COLO668 (cell line): Measurements from ENCODE around the gene HOXD3.

Experiments used
- DNase-seq: peaks from one replicate; lab custom pipeline; 2025; ENCODE audit not compliant: unreplicated experiment; lab: John Stamatoyannopoulos, UW

The HOXD3 gene

DNA sequence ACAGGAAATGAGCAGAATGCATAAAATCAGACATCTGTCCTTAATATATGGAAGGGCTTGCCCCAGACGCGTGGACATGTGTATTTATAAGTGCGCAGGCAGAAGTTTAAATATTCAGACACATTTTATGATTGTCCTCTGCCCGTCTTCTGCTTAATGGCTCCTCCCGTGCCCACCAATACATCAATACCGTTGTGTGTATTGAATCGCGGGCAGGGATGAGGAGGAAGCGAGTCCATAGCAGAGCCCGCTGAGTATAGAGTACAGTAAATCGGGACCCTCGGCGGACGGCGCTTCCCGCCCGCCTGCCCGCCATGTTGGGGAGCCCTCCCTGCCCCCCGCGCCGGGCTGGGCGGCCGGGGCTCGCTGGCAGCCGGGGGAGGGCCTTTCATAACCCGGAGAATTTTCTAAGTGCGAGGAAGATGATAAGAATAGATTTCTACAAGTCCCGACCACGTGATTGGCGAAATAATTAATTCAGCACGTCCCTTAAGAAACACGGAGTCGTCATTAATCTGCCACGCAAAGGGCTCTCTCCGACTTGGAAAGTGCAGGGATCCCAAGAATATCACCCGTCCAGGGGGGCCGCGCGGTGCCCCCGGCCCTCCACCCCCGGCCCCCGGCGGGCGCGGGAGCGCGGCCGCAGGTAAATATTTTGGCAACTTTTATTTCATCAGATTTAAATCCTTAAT lies at the start of gene HOXD3:
Gene HOXD3, plus strand, starts transcription at position 501 of the 692 bp plus-strand sequence. CDS start 11,808 bp downstream, outside the sequence.
- peak; percentile 45 for DNase-seq

- DNase-seq, result peak; percentile 67
These were observed 49.4 kb upstream of the HOXD3 start for GRCh38 chr2:176107731-176108181.

DNA sequence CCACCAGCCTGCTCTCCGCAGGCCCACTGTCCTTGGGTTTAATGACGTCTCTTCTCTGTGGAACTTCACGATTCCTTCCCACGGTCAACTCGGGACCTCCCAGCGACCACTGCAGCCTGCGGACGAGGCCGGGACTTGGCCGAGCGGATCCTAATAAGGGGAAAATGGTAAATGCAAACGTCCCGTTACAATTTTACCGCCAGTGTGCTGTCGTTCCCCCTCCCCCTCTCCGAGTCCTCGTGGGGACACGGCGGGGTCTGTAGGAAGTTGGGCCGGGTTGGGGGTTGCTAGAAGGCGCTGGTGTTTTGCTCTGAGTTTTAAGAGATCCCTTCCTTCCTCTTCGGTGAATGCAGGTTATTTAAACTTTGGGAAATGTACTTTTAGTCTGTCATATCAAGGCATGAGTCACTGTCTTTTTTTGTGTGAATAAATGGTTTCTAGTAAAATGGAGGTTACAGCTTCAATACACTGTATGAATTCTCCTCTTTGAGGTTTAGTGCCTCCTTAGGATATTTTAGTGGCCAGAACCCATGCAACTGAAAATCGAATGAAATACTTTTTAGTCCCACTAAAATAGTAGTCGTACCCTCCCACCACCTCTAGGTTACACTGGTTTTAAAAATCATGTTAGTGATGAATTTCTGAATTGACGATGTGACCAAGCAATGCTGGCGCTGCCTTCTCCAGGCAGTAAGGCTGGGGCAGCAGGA lies 47.8 kb upstream of the HOXD3 start:
- no peak for DNase-seq

- no peak for DNase-seq
These were observed 47.2 kb upstream of the HOXD3 start for GRCh38 chr2:176109946-176110345.

DNA sequence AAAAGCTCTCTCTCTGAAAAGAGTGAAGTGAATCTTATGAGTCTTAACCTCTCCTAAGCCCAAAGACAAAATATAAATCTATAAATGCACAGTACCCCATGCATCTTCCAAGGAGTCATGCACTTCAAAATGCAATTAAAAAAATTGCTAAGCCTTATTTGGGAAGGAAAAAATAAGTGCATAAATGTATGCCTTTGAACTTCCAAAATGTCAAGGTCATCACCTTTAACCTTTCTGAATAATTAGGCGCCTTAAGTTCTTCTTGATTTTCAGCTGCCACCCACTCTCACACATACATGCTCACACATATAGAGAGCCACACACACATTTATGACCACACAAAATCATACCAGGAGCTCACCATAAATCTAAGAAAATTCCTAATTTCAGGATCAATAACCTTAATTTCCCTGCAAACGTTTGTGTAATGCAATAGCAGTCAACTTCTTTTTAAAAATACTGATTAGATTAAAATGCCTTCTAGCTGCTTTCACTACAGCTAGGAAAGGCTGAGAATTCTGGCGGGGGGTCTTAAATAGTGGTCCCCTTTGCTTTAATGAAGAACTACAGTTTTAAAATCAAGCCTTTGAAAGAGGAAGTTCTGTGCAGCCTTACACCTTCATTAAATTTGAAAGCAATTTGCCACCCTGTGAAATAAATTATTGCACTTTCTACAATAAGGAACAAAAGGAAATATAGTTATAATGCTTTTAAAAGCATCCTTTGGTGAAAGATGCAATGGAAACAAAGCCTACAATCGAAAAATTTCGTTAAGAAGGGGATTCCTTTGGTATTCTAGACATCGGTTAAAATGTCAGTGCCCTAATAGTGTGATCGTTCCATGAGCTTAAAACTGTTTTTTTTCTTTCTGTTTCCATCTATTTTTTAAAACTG lies 46.4 kb upstream of the HOXD3 start:
- DNase-seq, result no peak

- peak; percentile 81 for DNase-seq
These were observed 45.8 kb upstream of the HOXD3 start for GRCh38 chr2:176111309-176111663.

GRCh38 chr2:176111846-176112374 lies 45.2 kb upstream of the HOXD3 start:
- no peak for DNase-seq

DNA sequence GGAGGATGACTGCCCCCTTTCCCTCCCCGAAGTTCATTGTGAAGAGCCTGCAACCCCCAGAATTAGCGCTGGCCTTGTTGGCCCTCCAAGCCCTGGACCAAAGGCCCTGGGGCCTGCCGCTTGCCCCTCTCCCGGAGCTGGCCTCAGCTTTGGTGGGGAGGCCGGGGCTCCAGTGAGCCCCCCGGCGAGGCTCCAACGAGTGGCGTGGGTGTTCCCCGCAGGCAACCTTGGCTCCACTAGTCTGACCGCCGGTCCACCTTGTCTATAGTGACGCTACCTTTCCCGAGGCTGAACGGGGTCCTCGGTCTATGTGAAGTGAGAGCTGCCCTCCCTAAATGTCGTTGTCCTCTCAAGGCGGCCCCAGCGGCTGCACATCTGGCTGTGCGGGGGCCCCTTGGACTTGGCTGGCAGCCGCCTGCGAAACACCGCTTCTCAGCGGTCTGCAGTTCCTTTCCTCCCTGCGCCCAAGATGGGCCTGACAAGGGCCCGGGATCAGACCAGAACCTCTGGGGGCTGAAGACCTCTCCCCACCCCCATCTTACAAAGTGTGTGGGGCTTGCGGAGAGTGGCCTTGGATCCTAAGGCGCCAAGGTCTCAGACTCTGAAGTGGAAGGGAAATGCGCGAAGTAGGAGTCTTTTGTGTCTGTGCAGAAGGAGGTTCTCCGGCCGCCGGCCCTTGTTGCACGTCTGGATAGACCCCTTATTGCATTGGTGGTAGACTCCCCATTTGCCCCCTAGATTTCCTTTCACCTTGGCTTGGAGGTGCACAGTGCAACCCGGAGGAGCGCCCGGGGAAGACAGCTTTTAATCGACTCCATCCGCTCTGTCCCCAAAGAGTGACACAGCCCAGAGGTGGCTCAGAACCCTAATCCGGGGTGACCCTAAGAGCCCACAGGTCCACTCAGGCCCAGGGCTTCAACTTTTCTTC lies 44.5 kb upstream of the HOXD3 start:
- DNase-seq, result no peak

DNA sequence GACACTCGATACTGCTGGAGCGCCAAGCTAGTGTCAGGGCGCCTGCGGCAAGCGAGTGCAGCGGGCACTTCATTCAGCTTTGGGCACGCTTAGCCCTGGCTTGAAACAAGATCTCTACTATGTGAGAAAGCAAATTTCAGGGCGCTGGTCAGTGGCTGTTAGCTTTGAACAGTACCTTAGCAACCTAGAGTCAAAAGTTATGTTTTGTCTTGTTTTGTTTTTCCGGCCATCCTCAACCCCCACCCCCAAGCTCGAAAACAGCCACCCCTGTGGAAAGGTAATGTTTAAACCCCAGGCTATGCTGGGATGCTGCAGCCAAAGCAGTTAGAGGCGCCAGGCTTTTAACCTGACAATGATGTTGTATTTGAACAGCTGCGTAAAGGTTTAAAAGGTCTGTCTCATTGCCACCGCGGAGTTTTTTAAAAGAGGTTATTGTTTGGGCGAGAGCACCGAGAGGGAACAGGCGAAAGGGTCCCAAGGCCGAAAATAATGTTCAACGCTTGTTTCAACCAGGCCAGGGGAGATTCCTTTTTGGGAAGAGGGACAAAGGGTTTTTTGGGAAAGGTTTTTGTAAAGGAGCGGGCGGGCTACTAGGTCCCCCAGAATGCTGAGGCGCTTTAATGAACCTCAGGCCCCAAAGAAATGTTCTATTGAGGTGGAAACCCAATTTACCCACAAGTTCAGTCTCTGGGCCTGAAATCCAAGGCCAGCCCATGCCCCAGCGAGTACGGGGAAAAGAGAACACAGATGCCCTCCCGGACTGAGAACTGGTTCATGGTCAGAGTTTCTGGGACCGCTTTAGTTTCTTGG lies 42.8 kb upstream of the HOXD3 start:
- DNase-seq, result peak; percentile 88

DNA sequence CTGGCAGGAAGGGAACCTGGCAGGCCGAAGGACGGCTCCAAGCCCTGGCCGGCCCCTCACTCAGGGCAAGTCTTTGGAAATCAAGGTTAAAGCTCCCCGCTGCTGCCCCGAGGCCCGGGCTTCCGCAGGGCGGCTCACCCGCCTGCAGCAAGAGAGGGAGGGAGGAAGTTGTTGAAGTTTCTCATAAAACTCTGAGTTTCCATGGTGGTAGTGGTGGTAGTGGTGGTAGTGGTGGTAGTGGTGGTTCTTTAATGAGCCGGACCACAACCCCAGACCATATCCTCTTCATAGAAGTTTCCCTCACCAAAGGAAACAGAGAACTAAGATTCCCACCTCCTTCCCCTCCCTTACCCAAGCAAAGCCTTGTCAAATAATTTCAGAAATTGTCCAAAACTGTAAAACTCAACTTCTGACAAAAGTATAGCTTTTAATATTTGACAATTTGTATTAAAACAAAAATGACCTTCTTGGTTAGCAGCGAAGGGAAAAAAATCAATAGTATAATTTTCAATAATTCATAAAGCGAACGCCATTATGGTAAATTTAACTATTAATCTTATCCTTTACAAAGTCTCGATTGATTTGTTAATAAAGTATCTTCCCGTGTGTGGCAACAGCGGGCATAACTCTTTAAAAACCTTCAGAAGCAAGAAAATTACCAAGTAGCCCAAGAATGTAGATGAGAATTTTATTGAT lies 42.0 kb upstream of the HOXD3 start:
- peak; percentile 32 for DNase-seq

- peak; percentile 81 for DNase-seq
These were observed 41.0 kb upstream of the HOXD3 start, which contains the start of gene HOXD10 for GRCh38 chr2:176115883-176116813. TSS of gene HOXD10 (plus strand) at chr2:176116778. CDS start at chr2:176116834, 56 bp downstream.

DNA sequence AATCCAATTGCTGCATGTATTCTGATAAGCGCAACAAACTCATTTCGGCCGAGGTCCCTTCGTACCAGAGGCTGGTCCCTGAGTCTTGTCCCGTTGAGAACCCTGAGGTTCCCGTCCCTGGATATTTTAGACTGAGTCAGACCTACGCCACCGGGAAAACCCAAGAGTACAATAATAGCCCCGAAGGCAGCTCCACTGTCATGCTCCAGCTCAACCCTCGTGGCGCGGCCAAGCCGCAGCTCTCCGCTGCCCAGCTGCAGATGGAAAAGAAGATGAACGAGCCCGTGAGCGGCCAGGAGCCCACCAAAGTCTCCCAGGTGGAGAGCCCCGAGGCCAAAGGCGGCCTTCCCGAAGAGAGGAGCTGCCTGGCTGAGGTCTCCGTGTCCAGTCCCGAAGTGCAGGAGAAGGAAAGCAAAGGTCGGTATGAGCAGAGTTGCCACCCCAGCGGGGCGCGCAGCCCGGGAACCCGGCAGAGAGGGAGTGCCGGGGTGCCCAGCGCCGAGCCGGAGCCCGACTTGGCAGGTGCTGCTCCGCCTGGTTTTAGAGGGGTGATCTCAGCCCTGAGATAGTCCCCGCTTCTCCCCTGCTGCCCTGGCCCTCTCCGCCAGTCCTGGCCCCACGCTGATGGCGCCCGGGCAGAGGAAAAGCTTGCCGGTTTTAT lies 39.8 kb upstream of the HOXD3 start:
- no peak for DNase-seq

GRCh38 chr2:176117823-176118371 lies 39.2 kb upstream of the HOXD3 start:
- no peak for DNase-seq

DNA sequence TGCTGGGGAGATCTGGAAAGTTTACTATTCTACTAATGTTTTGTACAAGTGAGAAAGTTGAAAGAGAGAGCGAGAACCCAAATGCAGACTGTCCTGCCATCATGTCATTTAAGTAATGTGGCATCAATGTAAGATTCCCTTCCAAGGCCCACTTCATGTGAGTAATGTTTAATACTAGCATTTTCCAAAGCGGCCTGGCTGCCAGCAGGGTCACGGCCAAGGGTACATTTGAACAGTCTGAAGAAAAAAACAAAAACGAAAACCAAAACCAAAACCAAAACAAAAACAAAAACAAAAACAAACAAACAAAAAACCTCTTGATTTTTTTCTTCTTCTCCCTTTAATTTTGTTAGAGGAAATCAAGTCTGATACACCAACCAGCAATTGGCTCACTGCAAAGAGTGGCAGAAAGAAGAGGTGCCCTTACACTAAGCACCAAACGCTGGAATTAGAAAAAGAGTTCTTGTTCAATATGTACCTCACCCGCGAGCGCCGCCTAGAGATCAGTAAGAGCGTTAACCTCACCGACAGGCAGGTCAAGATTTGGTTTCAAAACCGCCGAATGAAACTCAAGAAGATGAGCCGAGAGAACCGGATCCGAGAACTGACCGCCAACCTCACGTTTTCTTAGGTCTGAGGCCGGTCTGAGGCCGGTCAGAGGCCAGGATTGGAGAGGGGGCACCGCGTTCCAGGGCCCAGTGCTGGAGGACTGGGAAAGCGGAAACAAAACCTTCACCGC lies 38.3 kb upstream of the HOXD3 start:
- DNase-seq, result peak; percentile 80

DNA sequence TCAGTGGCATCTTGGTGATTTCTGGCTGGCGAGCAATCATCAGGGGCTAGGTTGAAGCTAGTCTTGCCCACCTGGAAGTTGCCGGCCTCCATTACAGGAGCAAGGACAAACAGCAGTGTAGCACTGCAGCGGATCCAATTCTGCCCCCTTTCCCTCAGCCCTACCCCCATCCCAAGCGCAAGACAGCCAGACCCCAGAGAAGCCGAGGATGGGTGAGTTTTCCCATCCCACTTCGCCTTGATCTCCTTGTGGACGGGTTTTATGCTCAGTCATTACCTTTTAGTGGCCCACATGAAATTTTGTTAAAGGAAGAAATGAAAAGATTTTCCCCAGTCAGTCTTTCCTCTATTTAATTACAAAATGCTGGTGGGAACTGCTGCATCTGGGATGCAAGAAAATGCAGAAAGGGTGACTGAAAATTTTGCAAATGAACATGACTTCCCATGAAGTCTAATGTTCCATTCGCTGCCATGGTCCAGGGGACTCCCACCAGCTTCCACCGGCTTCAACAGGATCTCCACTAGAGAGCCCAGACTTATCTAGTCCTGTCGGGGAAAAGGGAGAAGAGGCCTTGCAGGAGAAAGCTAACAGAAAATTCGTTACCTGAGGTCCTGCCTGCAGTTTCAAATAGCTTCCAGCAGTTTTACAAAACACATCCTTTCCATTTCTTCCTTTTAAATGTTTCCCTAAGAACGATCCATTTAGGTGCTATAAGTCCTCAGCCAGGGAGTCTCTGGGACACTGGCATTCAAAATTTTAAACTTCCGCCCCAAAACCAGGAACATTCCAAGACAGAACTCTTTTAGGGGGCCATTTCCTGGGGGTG lies 36.5 kb upstream of the HOXD3 start:
- no peak for DNase-seq
